Effector memory CD8-positive, alpha-beta T cell (primary cell): ENCODE measurements around the gene BMI1.
A peak's percentile ranks its signal among the peaks of the same experiment; 100 is the strongest.

Source experiments
- ATAC-seq: fragments of 150-1000 bp; cut with Tn5 transposase; replicated peaks from 2 replicates; pipeline ENCODE4 v1.10.0; 2021; ENCODE audit warnings: mild to moderate bottlenecking, moderate library complexity
- DNase-seq, 3 experiments: peaks; one replicate each; pipeline ENCODE4 v3.0.0; 2021
- H3K27ac Mint-ChIP-seq, 2 donors: one replicate each; pipeline ENCODE4 v1.8.0; 2022; ENCODE audit warnings: mild to moderate bottlenecking in 2 of 2, mixed read lengths in 2 of 2, moderate library complexity in 2 of 2
- H3K27me3 Mint-ChIP-seq, 2 donors: one replicate each; pipeline ENCODE4 v1.8.0; 2022; ENCODE audit warnings: mixed read lengths in 2 of 2
- H3K36me3 Mint-ChIP-seq: one replicate; pipeline ENCODE4 v1.8.0; 2022; ENCODE audit warnings: mild to moderate bottlenecking, moderate library complexity, mixed read lengths; ENCODE audit not compliant: insufficient read depth
- H3K4me1 Mint-ChIP-seq, 2 donors: one replicate each; pipeline ENCODE4 v1.8.0; 2022; ENCODE audit warnings: low read depth in 2 of 2, mixed read lengths in 2 of 2
- H3K4me3 Mint-ChIP-seq, 2 donors: one replicate each; pipeline ENCODE4 v1.8.0; 2022; ENCODE audit warnings: mild to moderate bottlenecking in 2 of 2, mixed read lengths in 2 of 2, moderate library complexity in 2 of 2
- H3K9me3 Mint-ChIP-seq, 2 donors: one replicate each; pipeline ENCODE4 v1.8.0; 2022; ENCODE audit warnings: mixed read lengths in 2 of 2

BMI1 gene

GRCh38 chr10:22322641-22323160 lies 1.8 kb downstream of the BMI1 start:
- DNase-seq, result no peak
- Mint-ChIP-seq H3K27me3 (peaks cover 8% of the 10 kb centered on the region in 2 donors), H3K9me3 (no peaks in the 10 kb centered on the region), H3K4me1 (peaks cover 34 to 43% of the 10 kb centered on the region in 2 donors), H3K4me3 (peak overlapping the region; percentile 88 to 90), H3K36me3 (peaks cover 33% of the 10 kb centered on the region), H3K27ac (peak overlapping the region; percentile 86 to 89)
- no peak for ATAC-seq

DNA sequence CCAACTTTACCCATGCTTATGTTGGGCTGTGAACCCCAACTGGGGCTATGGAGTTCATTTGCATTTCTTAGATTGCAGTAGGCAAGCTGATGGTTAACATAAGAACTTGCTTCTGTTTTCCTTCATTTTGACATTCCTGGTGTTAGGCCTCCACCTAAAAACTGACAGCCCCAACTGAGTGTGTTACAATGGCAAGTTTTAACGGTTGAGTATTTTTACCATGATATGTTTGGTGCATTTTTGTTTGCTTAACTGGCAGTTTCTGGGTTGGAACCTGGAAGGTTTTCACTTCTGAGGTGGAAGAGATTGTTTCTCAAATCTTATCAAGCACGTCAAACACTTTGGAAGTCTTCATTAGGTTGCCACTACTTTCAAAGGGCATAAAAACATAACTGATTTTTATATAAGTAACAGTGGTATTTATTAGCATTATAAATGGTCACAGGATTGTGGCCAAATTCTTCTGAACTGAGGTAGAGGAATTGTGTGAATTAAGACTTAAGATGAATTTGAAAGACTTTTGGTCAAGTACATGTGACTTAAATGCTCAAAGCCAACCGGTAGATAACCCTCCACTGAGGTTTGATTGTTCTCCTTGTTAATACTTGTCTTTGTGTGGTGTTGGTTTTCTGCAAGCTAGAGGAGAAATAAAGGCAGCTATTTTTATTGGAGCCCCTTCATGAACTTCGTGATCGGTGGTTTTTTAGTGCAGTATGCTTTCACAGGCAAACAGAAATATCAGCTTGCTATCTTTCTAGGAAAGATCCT lies 2.8 kb downstream of the BMI1 start:
- H3K27ac Mint-ChIP-seq, result no peak overlapping the region
- peaks cover 34 to 43% of the 10 kb centered on the region in 2 donors for H3K4me1 Mint-ChIP-seq
- no peaks in the 10 kb centered on the region for H3K9me3 Mint-ChIP-seq
- H3K36me3 Mint-ChIP-seq, result peaks cover 37% of the 10 kb centered on the region
- peaks cover 8% of the 10 kb centered on the region in 2 donors for H3K27me3 Mint-ChIP-seq
- peak overlapping the region; percentile 88 to 90 for H3K4me3 Mint-ChIP-seq
- ATAC-seq, result no peak
- DNase-seq, result no peak

DNA sequence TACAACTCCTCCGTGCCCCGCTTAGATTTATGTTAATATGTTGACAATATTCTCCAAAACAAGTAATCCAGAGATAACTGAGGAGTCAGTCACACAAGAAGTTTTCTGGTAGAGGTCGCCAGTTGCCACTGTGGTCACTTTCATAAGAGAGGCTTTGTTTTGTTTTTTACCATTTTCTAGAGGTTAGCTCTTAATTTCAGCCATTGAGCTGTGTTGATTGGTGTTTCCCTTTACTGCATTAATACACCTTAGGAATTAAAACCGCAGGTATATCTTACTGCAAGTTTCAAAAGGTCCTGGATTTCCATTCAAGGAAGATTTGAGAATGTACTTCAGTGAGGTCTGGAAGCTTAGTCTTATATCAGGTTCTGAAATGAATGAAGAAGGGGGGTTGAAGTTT lies 3.5 kb downstream of the BMI1 start:
- DNase-seq (no peak), ATAC-seq (no peak)
- H3K36me3 Mint-ChIP-seq, result peaks cover 42% of the 10 kb centered on the region
- peaks cover 8% of the 10 kb centered on the region in 2 donors for H3K27me3 Mint-ChIP-seq
- H3K4me3 Mint-ChIP-seq, result peak overlapping the region; percentile 88 to 90
- peaks cover 34 to 43% of the 10 kb centered on the region in 2 donors for H3K4me1 Mint-ChIP-seq
- H3K9me3 Mint-ChIP-seq, result no peaks in the 10 kb centered on the region
- peak overlapping the region; percentile 79 for H3K27ac Mint-ChIP-seq

DNA sequence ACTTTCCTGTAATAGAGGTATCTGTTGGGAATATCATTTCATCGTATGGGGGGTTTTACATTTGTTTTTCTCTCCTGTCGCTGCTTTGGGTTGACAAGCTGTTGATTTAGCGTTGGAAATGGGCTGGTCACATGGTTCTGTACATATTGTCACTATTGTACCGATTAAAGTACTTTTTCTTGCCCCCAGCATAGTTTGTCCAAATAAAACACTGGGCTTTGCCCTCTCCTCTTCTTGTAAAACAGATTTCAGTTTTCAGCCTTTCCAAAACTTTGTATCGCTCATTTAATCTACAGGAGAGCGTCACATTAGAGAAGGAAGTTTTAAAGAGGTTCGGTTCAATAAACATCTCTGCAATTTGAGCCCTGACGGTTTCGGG lies 4.0 kb downstream of the BMI1 start:
- peak overlapping the region; percentile 88 to 90 for H3K4me3 Mint-ChIP-seq
- H3K36me3 Mint-ChIP-seq, result peaks cover 46% of the 10 kb centered on the region
- peak overlapping the region; percentile 79 for H3K27ac Mint-ChIP-seq
- H3K9me3 Mint-ChIP-seq, result no peaks in the 10 kb centered on the region
- DNase-seq (no peak), ATAC-seq (no peak)
- peaks cover 34 to 43% of the 10 kb centered on the region in 2 donors for H3K4me1 Mint-ChIP-seq
- peaks cover 8% of the 10 kb centered on the region in 2 donors for H3K27me3 Mint-ChIP-seq

- Mint-ChIP-seq H3K27ac (peak overlapping the region; percentile 79 to 89), H3K4me3 (peak overlapping the region; percentile 88 to 90), H3K9me3 (no peaks in the 10 kb centered on the region), H3K4me1 (peaks cover 31 to 39% of the 10 kb centered on the region in 2 donors), H3K36me3 (peaks cover 42% of the 10 kb centered on the region), H3K27me3 (peaks cover 8% of the 10 kb centered on the region in 2 donors)
- DNase-seq, result peak; percentile 70 to 77 (median 77)
- ATAC-seq, result peak; percentile 65
These were observed 4.6 kb downstream of the BMI1 start for GRCh38 chr10:22325272-22326144.

DNA sequence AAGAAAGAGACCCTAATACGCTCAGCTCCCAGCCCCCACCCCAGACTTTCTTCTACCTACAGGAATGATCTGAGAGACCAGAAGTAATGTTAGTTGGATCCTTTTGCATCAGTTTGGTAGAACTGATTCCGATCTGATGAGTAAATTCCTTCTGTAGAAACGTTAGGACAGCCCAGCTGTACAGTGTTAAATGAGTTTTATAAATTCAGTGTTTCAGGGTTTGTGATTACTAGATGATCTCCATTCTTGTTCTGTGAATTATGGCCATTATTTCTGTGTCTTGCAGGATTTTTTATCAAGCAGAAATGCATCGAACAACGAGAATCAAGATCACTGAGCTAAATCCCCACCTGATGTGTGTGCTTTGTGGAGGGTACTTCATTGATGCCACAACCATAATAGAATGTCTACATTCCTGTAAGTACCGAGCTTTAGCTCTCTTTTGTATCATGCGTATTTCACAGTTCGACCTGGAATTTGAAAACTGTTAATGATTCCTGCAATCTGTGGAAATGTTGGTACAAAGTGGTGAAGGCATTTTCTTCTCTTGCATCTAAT lies 5.3 kb downstream of the BMI1 start:
- peak overlapping the region; percentile 79 to 89 for H3K27ac Mint-ChIP-seq
- no peaks in the 10 kb centered on the region for H3K9me3 Mint-ChIP-seq
- no peak for ATAC-seq
- DNase-seq, result no peak
- H3K4me1 Mint-ChIP-seq, result peaks cover 31 to 39% of the 10 kb centered on the region in 2 donors
- peaks cover 8% of the 10 kb centered on the region in 2 donors for H3K27me3 Mint-ChIP-seq
- H3K36me3 Mint-ChIP-seq, result peaks cover 42% of the 10 kb centered on the region
- peak overlapping the region; percentile 71 to 74 for H3K4me3 Mint-ChIP-seq

- no peak for DNase-seq
- Mint-ChIP-seq H3K9me3 (no peaks in the 10 kb centered on the region), H3K27me3 (peaks cover 8% of the 10 kb centered on the region in 2 donors), H3K4me3 (no peak overlapping the region), H3K36me3 (peaks cover 44% of the 10 kb centered on the region), H3K4me1 (peaks cover 31 to 32% of the 10 kb centered on the region in 2 donors), H3K27ac (no peak overlapping the region)
- ATAC-seq, result no peak
These were observed 8.3 kb downstream of the BMI1 start for GRCh38 chr10:22329150-22329549.

DNA sequence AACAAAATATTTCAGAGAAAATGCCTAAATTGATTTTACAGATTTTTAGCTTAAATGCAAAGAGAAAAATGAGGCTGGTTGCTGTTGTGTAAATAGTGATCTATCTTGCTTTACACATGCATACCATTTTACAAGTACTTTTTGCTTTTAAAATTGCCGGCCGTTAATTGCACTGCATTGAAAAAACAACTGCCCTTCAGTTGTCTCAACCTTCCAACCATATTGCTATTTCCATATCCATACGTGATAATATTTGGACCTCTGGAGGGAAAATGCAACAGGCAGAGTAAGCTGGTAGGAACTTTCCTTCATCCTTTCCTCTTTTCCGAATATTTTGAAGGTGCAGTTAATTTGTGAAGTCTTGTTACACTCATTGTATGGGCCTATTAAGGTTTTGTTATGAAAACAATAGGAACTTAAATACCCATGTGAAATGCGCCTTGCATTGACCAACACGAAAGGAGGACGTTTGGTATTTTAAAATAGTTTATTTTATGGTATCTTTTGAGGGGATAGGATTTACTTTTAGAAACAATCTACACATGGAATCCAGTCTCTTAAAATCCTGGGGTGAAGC lies 11.3 kb downstream of the BMI1 start:
- Mint-ChIP-seq H3K36me3 (peaks cover 50% of the 10 kb centered on the region), H3K4me3 (peak overlapping the region; percentile 75 to 83), H3K27me3 (peaks cover 8 to 21% of the 10 kb centered on the region in 2 donors), H3K27ac (peak overlapping the region in 1 of 2 donors; percentile 90), H3K4me1 (peaks cover 13 to 23% of the 10 kb centered on the region in 2 donors), H3K9me3 (no peaks in the 10 kb centered on the region)
- ATAC-seq (no peak), DNase-seq (no peak)

- DNase-seq (no peak), ATAC-seq (peak; percentile 20)
- H3K9me3 Mint-ChIP-seq, result no peaks in the 10 kb centered on the region
- peaks cover 16 to 29% of the 10 kb centered on the region in 2 donors for H3K27me3 Mint-ChIP-seq
- H3K4me1 Mint-ChIP-seq, result peaks cover 13 to 21% of the 10 kb centered on the region in 2 donors
- H3K27ac Mint-ChIP-seq, result peak overlapping the region; percentile 90 to 91
- peak overlapping the region; percentile 75 to 83 for H3K4me3 Mint-ChIP-seq
- peaks cover 47% of the 10 kb centered on the region for H3K36me3 Mint-ChIP-seq
These were observed 12.5 kb downstream of the BMI1 start for GRCh38 chr10:22333167-22333974.

GRCh38 chr10:22333975-22334282 lies 13.0 kb downstream of the BMI1 start:
- H3K27me3 Mint-ChIP-seq, result peaks cover 22 to 34% of the 10 kb centered on the region in 2 donors

GRCh38 chr10:22334414-22335172 lies 13.7 kb downstream of the BMI1 start:
- Mint-ChIP-seq H3K4me1 (peaks cover 13 to 21% of the 10 kb centered on the region in 2 donors), H3K27me3 (peaks cover 24 to 34% of the 10 kb centered on the region in 2 donors), H3K27ac (peak overlapping the region; percentile 91 to 97), H3K9me3 (no peaks in the 10 kb centered on the region), H3K36me3 (peaks cover 43% of the 10 kb centered on the region), H3K4me3 (peak overlapping the region; percentile 83 to 84)
- ATAC-seq (no peak), DNase-seq (no peak)

More at GRCh38 chr10:22333975-22334282, 13.0 kb downstream of the BMI1 start:
- Mint-ChIP-seq H3K4me1 (peaks cover 13 to 21% of the 10 kb centered on the region in 2 donors), H3K9me3 (no peaks in the 10 kb centered on the region), H3K36me3 (peaks cover 47% of the 10 kb centered on the region), H3K4me3 (peak overlapping the region; percentile 75 to 83), H3K27ac (peak overlapping the region; percentile 90 to 91)
- ATAC-seq, result no peak
- no peak for DNase-seq
